ENCODE data around the gene EVPL. TPM values are rescaled to one million over a fixed set of nuclear protein-coding genes. Genes with fewer than 3 reads are reported as not detected.
A peak's percentile ranks its signal among the peaks of the same experiment; 100 is the strongest.

EVPL gene
- 0.94 TPM for polyA plus RNA-seq (2012; ENCODE audit: insufficient read depth, insufficient read length, low read depth)

DNA sequence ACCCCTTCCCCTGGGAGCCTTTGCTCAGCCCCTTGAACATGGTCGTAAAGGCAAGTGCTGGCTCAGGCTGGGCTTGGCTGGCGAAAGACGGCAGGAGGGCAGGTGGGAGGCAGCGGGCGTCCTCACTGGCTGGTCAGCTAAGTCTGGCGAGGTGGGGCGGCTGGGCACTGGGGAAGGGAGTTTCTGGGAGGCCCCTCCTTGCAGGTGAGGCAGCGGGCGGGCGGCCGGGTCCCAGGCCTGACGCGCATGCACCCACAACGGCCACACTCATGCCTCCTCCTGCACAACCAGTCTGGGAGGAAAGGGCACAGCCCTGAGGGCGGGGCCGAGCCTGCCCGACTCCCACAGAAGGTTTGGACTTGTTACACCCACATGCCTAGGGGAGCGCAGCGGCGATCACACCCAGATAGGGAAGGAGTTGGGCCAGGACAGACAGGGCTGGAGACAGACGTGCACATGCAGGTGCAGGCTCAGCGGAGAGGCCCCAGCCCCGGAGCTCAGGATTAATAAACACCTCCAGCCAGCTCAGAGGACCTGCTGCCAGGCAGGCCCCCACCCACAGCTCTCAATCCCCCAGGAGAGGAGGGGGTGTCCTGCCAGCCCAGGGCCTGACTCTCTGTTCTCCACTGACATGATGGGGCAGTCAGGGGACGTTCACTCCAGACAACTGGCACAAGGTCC, at the start of gene EVPL:
Gene EVPL, minus strand, starts transcription at position 148 of the 681 bp plus-strand sequence. Its CDS starts 108 bp downstream, at position 40.
- no peaks in the 10 kb centered on the region for H3K36me3 ChIP-seq

GRCh38 chr17:76076146-76076764, 49.1 kb upstream of the EVPL start:
- peaks cover 64% of the 10 kb centered on the region for H3K27me3 ChIP-seq
- H3K4me1 ChIP-seq, result peaks cover 23% of the 10 kb centered on the region
- H3K9me3 ChIP-seq, result no peaks in the 10 kb centered on the region
- no peak overlapping the region for H3K4me3 ChIP-seq (ENCODE audit: low read depth, low read length)
- DNase-seq, result no peak
- H3K36me3 ChIP-seq, result no peaks in the 10 kb centered on the region
- TF ChIP-seq, protein P1, sequence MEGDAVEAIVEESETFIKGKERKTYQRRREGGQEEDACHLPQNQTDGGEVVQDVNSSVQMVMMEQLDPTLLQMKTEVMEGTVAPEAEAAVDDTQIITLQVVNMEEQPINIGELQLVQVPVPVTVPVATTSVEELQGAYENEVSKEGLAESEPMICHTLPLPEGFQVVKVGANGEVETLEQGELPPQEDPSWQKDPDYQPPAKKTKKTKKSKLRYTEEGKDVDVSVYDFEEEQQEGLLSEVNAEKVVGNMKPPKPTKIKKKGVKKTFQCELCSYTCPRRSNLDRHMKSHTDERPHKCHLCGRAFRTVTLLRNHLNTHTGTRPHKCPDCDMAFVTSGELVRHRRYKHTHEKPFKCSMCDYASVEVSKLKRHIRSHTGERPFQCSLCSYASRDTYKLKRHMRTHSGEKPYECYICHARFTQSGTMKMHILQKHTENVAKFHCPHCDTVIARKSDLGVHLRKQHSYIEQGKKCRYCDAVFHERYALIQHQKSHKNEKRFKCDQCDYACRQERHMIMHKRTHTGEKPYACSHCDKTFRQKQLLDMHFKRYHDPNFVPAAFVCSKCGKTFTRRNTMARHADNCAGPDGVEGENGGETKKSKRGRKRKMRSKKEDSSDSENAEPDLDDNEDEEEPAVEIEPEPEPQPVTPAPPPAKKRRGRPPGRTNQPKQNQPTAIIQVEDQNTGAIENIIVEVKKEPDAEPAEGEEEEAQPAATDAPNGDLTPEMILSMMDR (IDR thresholded peaks at IDR 0.05; ENCODE audit: low read depth, low read length), result no peak

More for the DNA sequence above, at the start of gene EVPL:
- no peaks in the 10 kb centered on the region for H3K27me3 ChIP-seq
- no peaks in the 10 kb centered on the region for H3K9me3 ChIP-seq
- no peak for DNase-seq
- H3K4me1 ChIP-seq, result peaks cover 3% of the 10 kb centered on the region
- H3K4me3 ChIP-seq (ENCODE audit: low read depth, low read length), result no peak within 1 kb of the TSS
- TF ChIP-seq, protein P1 (IDR thresholded peaks at IDR 0.05; ENCODE audit: low read depth, low read length), result no peak

GRCh38 chr17:76075364-76076145, 48.4 kb upstream of the EVPL start:
- TF ChIP-seq, protein P1 (IDR thresholded peaks at IDR 0.05; ENCODE audit: low read depth, low read length), result peak; percentile 24
- no peak overlapping the region for H3K4me3 ChIP-seq (ENCODE audit: low read depth, low read length)

GRCh38 chr17:76074390-76075363, 47.6 kb upstream of the EVPL start, which contains the start of gene GALR2:
Gene GALR2 (plus strand): TSS chr17:76074781. CDS start chr17:76074884, 103 bp downstream.
- Histone ChIP-seq H3K4me3 (ENCODE audit: low read depth, low read length) (no peak within 1 kb of the TSS), H3K27me3 (peaks cover 60% of the 10 kb centered on the region), H3K9me3 (no peaks in the 10 kb centered on the region), H3K4me1 (peaks cover 17% of the 10 kb centered on the region), H3K36me3 (no peaks in the 10 kb centered on the region)
- DNase-seq, result no peak
- TF ChIP-seq, protein P1 (IDR thresholded peaks at IDR 0.05; ENCODE audit: low read depth, low read length), result no peak

More at GRCh38 chr17:76075364-76076145, 48.4 kb upstream of the EVPL start:
- no peaks in the 10 kb centered on the region for H3K9me3 ChIP-seq
- H3K27me3 ChIP-seq, result peaks cover 64% of the 10 kb centered on the region
- H3K4me1 ChIP-seq, result peaks cover 23% of the 10 kb centered on the region
- DNase-seq, result no peak
- no peaks in the 10 kb centered on the region for H3K36me3 ChIP-seq

- DNase-seq, result peak; percentile 97
- no peaks in the 10 kb centered on the region for H3K9me3 ChIP-seq
- TF ChIP-seq, protein P1 (IDR thresholded peaks at IDR 0.05; ENCODE audit: low read depth, low read length), result no peak
- H3K27me3 ChIP-seq, result peaks cover 39% of the 10 kb centered on the region
- H3K4me1 ChIP-seq, result peaks cover 2% of the 10 kb centered on the region; the same call in 1 of the 2 replicates
- H3K4me3 ChIP-seq (ENCODE audit: low read depth, low read length), result peak within 1 kb of the TSS; percentile 94
- peaks cover 6% of the 10 kb centered on the region for H3K36me3 ChIP-seq
Observed at GRCh38 chr17:76072148-76072858, 45.2 kb upstream of the EVPL start, which contains the start of gene SRP68. Gene SRP68 (minus strand): TSS chr17:76072517. CDS start chr17:76072491, 26 bp downstream.

Data from BE2C (cell line).